ENCODE measurements around the gene SUSD6.

Gene SUSD6

GRCh38 chr14:69662636-69663299 lies 51.4 kb downstream of the SUSD6 start:
- no peak for TF ChIP-seq CTCF (conservative IDR thresholded peaks at IDR 0.05; ENCODE audit: control insufficient read depth, insufficient read depth, low read depth, low read length)
- DNase-seq (ENCODE audit: low read depth) = no peak
- no peak overlapping the region for H3K4me3 ChIP-seq (ENCODE audit: control insufficient read depth, low read depth, low read length)

GRCh38 chr14:69663300-69663643 lies 51.9 kb downstream of the SUSD6 start:
- no peak for DNase-seq (ENCODE audit: low read depth)
- no peak for TF ChIP-seq CTCF (conservative IDR thresholded peaks at IDR 0.05; ENCODE audit: control insufficient read depth, insufficient read depth, low read depth, low read length)
- H3K4me3 ChIP-seq (ENCODE audit: control insufficient read depth, low read depth, low read length) = no peak overlapping the region

GRCh38 chr14:69664265-69664664 lies 52.9 kb downstream of the SUSD6 start:
- DNase-seq (ENCODE audit: low read depth) = no peak
- TF ChIP-seq CTCF (conservative IDR thresholded peaks at IDR 0.05; ENCODE audit: control insufficient read depth, insufficient read depth, low read depth, low read length) = no peak

GRCh38 chr14:69664865-69665526 lies 53.6 kb downstream of the SUSD6 start:
- TF ChIP-seq CTCF (conservative IDR thresholded peaks at IDR 0.05; ENCODE audit: control insufficient read depth, insufficient read depth, low read depth, low read length) = no peak
- no peak overlapping the region for H3K4me3 ChIP-seq (ENCODE audit: control insufficient read depth, low read depth, low read length)
- DNase-seq (ENCODE audit: low read depth) = no peak

More at GRCh38 chr14:69664265-69664664, 52.9 kb downstream of the SUSD6 start:
- H3K4me3 ChIP-seq (ENCODE audit: control insufficient read depth, low read depth, low read length) = no peak overlapping the region

GRCh38 chr14:69665631-69666030 lies 54.2 kb downstream of the SUSD6 start:
- H3K4me3 ChIP-seq (ENCODE audit: control insufficient read depth, low read depth, low read length) = no peak overlapping the region
- no peak for DNase-seq (ENCODE audit: low read depth)
- no peak for TF ChIP-seq CTCF (conservative IDR thresholded peaks at IDR 0.05; ENCODE audit: control insufficient read depth, insufficient read depth, low read depth, low read length)

- no peak for TF ChIP-seq CTCF (conservative IDR thresholded peaks at IDR 0.05; ENCODE audit: control insufficient read depth, insufficient read depth, low read depth, low read length)
- no peak overlapping the region for H3K4me3 ChIP-seq (ENCODE audit: control insufficient read depth, low read depth, low read length)
- DNase-seq (ENCODE audit: low read depth) = peak; percentile 40
These were observed 54.7 kb downstream of the SUSD6 start for GRCh38 chr14:69666112-69666511.

Data from fibroblast of mammary gland (primary cell).